RKO (cell line): ENCODE data around the gene PXN.

ENCODE experiments used
- DNase-seq: peaks from one replicate; pipeline ENCODE4 v3.0.0-alpha.2; 2016; ENCODE audit warnings: low spot score

PXN gene

DNA sequence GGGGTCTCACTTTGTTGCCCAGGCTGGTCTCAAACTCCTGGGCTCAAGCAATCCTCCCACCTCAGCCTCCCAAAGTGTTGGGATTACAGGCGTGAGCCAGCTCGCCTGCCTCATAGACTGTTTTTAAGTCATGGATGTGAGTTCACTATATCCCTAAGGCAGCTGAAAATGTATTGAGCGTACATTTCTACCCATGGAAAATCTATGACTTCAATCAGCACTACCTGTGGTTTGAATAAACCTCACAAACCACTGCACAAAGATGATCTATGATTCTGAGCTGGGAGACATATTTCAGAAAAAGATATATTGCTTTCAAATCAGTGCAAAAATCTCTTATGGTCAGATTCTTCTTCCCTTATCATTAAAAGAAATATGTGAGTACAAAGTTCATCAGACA is 93.5 kb downstream of the PXN start:
- no peak for DNase-seq

DNA sequence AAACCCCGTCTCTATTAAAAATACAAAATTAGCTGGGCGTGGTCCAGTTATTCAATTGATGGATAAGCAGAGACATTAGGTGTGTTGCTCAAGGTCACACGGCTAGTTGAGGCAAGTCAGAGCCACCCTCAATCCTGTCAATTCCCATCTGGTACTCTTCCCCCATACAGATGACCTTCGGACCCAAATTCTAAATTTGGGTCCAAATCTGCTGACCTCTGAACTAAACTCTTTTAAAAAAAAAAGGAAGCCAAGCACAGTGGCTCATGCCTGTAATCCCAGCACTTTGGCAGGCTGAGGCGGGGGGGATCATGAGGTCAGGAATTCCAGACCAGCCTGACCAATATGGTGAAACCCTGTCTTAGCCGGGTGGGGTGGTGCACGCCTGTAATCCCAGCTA is 94.9 kb downstream of the PXN start:
- no peak for DNase-seq

DNA sequence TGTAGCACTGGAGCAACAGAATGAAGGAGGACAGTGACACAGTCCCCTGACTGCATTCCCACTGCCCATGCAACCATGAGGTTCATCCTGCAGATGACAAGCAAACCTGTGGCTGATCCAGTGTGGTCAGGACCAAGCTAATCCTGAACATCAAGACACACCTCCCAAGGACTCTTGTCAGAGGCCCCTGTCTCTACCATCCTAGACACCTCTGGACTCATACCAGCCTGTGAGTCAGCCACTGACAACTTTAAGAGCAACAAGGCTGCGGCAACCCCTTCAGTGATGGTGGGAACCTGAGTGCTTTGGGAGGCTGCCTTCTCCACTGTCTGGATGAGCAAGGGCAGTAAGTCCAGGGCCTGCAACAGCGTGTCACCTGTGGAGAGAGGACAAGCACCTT is 95.6 kb downstream of the PXN start:
- DNase-seq = no peak

DNA sequence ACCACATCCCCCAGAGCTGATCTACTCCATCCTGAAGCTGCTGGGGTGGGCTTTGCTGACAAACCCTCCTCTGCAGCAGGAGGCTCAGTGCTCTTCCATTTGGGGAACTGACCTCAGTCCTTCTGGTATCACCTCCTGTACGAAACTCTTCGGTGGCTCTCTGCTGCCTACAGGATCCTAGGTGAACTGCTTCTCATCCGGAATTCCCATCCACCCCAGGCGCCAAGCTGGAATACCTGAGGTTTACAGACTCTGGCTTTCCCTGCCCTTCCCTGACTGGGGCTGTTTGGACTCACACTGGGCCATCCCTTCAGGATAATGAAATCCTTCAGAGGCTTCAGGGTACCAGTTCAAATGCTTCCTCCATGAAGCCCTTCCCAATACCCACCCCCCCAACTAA is 97.2 kb downstream of the PXN start:
- no peak for DNase-seq

DNA sequence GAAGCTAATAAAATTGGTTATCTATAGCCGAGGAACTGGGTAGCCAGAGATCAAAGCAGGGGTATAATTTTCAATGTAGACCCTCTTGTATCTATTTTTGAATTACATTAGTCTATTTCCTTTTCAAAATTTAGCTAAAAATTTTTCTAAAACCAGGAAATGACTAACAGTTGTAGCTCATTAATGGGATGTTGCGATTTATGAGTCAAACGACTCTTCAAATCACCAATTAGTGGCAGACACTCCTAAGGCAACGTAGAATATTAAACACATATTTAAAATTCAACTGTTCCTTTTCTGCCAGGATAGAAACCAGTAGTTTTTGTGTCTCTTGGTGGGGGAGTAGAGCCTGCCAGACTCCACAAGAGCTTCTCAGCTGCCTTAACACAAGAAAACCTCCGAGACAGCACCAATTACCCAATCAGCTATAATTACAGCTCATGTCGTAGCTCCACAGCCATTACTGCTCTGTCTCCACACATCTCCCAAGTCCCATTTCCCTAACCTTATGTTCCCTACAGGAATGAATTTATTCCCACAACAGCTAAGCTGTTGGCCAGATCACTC is 97.9 kb downstream of the PXN start:
- no peak for DNase-seq

DNA sequence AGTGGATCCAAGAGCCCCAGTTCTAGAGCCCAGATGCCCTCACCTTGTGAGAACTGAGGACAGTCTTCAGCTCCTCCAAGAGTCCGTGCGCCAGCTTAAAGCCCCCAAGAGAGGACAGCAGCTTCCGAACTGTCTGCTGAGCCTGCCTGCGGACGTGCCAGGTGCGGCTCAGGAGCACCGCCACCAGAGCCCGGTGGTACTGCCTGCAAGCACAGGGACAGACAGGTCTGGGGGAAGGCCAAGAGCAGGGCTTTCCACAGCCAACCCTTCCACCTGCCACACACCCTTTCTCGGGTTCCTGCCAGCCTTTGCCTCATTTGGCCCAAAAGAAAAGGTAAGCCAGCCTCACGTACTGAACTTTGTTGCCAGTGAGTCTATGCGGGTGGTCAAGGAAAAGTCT is 101.2 kb downstream of the PXN start:
- no peak for DNase-seq

DNA sequence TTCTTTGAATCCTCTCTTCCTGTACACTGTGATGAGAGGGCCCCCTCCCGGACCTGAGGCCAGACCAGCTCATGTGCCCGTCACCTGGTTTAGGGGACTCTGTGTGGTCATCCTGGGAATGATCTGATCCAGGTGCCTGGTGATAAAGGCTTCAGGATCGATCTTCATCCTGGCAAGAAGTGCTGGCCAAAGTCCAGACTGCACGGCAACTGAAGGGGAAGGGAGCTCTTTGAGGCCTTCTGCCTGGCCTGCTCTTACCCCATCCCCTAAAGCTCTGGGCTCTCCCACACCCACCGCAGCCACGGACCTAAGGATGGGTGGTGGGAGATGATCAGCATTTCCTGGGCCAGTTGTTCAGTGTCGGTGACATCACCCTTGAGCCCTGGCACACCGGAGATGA is 102.8 kb downstream of the PXN start:
- DNase-seq = no peak

DNA sequence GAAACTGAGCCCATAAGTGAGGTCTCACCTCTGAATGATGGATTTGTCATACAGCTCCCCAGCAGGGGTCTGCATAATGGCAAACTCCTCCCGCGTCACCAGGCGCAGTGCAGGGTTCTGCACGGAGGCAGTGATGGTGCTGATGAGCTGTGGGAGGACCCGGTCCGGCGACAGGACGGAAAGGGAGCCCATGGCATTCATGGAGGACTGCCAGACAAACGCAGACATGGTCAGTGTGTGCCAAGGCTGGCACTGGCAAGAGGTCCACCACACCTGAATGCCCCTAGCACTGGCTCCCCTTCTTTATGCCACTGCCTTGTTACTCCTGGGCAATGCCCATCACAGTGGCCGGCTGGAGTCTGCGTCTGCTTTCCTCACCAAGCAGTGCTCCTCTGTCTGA is 103.7 kb downstream of the PXN start:
- no peak for DNase-seq
